Measurements from ENCODE around the gene RPS27A. TPM values are rescaled to one million over a fixed set of nuclear protein-coding genes. Genes with fewer than 3 reads are reported as not detected.
A peak's percentile ranks its signal among the peaks of the same experiment; 100 is the strongest.

Gene RPS27A
- total RNA-seq, 1 donor: 641 TPM

GRCh38 chr2:55229221-55229620, 3.3 kb upstream of the RPS27A start:
- TF ChIP-seq, protein P1, sequence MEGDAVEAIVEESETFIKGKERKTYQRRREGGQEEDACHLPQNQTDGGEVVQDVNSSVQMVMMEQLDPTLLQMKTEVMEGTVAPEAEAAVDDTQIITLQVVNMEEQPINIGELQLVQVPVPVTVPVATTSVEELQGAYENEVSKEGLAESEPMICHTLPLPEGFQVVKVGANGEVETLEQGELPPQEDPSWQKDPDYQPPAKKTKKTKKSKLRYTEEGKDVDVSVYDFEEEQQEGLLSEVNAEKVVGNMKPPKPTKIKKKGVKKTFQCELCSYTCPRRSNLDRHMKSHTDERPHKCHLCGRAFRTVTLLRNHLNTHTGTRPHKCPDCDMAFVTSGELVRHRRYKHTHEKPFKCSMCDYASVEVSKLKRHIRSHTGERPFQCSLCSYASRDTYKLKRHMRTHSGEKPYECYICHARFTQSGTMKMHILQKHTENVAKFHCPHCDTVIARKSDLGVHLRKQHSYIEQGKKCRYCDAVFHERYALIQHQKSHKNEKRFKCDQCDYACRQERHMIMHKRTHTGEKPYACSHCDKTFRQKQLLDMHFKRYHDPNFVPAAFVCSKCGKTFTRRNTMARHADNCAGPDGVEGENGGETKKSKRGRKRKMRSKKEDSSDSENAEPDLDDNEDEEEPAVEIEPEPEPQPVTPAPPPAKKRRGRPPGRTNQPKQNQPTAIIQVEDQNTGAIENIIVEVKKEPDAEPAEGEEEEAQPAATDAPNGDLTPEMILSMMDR (IDR thresholded peaks at IDR 0.05; ENCODE audit: extremely low read depth, low read depth, low read length): no peak
- no peaks in the 10 kb centered on the region for H3K9me3 ChIP-seq (ENCODE audit: low read depth, low read length)
- peaks cover 10% of the 10 kb centered on the region for H3K36me3 ChIP-seq (ENCODE audit: insufficient read depth, low read length)
- peaks cover 21% of the 10 kb centered on the region for H4K20me1 ChIP-seq (ENCODE audit: insufficient read depth, low read length)
- H3K4me2 ChIP-seq (ENCODE audit: insufficient read depth, low read length): no peak overlapping the region
- H3K27me3 ChIP-seq (ENCODE audit: insufficient read depth, low read length): no peaks in the 10 kb centered on the region
- H3K79me2 ChIP-seq (ENCODE audit: insufficient read depth, low read length): peaks cover 69% of the 10 kb centered on the region
- no peak overlapping the region for H3K4me3 ChIP-seq (ENCODE audit: insufficient read depth, low read length)
- no peak overlapping the region for H3K27ac ChIP-seq (ENCODE audit: low read depth, low read length)
- no peak for DNase-seq (ENCODE audit: insufficient read length, low spot score, missing footprints)
- H2AFZ ChIP-seq (ENCODE audit: low read length): no peak overlapping the region
- peaks cover 17% of the 10 kb centered on the region for H3K4me1 ChIP-seq (ENCODE audit: insufficient read depth, low read length)

GRCh38 chr2:55230551-55230950, 1.9 kb upstream of the RPS27A start:
- Histone ChIP-seq H3K27me3 (ENCODE audit: insufficient read depth, low read length) (no peaks in the 10 kb centered on the region), H2AFZ (ENCODE audit: low read length) (no peak overlapping the region), H3K27ac (ENCODE audit: low read depth, low read length) (no peak overlapping the region), H3K4me3 (ENCODE audit: insufficient read depth, low read length) (peak overlapping the region; percentile 6), H4K20me1 (ENCODE audit: insufficient read depth, low read length) (peaks cover 28% of the 10 kb centered on the region), H3K4me1 (ENCODE audit: insufficient read depth, low read length) (peaks cover 29% of the 10 kb centered on the region), H3K79me2 (ENCODE audit: insufficient read depth, low read length) (peaks cover 77% of the 10 kb centered on the region), H3K9me3 (ENCODE audit: low read depth, low read length) (no peaks in the 10 kb centered on the region), H3K4me2 (ENCODE audit: insufficient read depth, low read length) (no peak overlapping the region), H3K36me3 (ENCODE audit: insufficient read depth, low read length) (peaks cover 23% of the 10 kb centered on the region)
- TF ChIP-seq, protein P1 (IDR thresholded peaks at IDR 0.05; ENCODE audit: extremely low read depth, low read depth, low read length): no peak
- no peak for DNase-seq (ENCODE audit: insufficient read length, low spot score, missing footprints)

DNA sequence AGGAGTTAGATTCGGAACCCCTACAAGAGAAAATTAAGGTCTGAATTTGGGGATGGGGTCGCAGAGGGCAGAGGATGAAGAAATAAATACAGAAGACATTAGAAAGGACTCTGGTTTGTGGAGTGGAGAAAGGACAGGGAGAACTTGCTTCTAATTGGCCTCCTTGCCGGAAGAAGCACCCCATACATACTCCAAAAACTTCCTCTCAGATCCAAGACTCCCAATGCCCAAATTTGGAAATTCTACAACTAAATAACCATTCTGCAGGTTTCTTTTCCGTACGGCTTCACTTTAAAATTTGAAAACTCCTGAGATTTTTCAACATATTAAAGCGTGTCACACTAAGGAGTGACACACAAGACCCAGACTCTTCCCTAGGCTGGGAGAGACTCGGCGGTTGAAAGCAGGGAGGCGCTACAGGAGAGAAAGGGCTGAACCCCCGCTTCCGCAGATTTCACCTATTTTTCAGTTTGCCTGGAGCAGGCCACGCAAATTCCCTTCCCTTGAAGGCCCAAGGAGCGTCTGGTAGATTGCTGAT, 873 bp upstream of the RPS27A start:
- Histone ChIP-seq H3K27ac (ENCODE audit: low read depth, low read length) (peak overlapping the region; percentile 99), H3K4me1 (ENCODE audit: insufficient read depth, low read length) (peaks cover 31% of the 10 kb centered on the region), H3K27me3 (ENCODE audit: insufficient read depth, low read length) (no peaks in the 10 kb centered on the region), H3K79me2 (ENCODE audit: insufficient read depth, low read length) (peaks cover 75% of the 10 kb centered on the region), H3K4me2 (ENCODE audit: insufficient read depth, low read length) (peak overlapping the region; percentile 99), H2AFZ (ENCODE audit: low read length) (peak overlapping the region; percentile 98), H3K36me3 (ENCODE audit: insufficient read depth, low read length) (peaks cover 34% of the 10 kb centered on the region), H3K9me3 (ENCODE audit: low read depth, low read length) (no peaks in the 10 kb centered on the region), H3K4me3 (ENCODE audit: insufficient read depth, low read length) (peak overlapping the region; percentile 96), H4K20me1 (ENCODE audit: insufficient read depth, low read length) (peaks cover 29% of the 10 kb centered on the region)
- DNase-seq (ENCODE audit: insufficient read length, low spot score, missing footprints): no peak
- TF ChIP-seq, protein P1 (IDR thresholded peaks at IDR 0.05; ENCODE audit: extremely low read depth, low read depth, low read length): no peak

DNA sequence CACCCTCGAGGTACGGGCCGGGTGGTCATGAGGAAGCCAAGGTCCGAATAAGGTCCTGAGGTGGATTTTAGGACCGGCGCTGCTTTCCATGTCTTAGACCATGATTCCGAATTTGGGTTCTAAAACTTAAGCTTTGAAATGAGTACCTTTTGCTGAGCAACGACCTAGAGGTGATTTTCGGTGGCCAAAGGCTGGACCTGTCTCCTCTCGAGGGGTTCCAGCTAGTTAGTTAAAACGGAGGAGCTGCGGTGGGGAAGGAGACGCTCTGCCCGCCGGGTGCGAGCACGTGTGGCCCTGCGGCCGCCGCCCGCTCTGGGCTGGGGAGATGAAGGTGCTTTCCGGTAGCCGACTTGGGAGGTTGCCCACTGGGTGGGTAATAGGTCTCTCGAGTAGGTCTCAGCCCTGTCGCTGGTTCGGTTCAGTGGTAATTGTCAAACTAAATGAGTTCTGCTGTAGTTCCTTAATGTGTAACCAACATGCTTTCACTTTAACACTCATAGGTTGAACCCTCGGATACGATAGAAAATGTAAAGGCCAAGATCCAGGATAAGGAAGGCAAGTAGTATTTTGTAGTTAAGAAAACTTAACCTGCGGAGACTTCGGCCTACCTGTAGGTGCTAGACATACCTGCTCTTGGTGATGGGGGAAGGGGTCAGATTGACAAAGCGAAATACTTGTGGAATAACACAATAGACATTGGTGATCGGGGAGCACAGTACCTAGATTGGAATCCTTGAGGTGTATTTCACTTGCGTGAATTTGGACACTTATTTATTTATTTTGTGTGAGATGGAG, 572 bp downstream of the RPS27A start:
- Histone ChIP-seq H3K4me1 (ENCODE audit: insufficient read depth, low read length) (peaks cover 31% of the 10 kb centered on the region), H2AFZ (ENCODE audit: low read length) (peak overlapping the region; percentile 98), H3K27ac (ENCODE audit: low read depth, low read length) (peak overlapping the region; percentile 99), H3K9me3 (ENCODE audit: low read depth, low read length) (no peaks in the 10 kb centered on the region), H4K20me1 (ENCODE audit: insufficient read depth, low read length) (peaks cover 21% of the 10 kb centered on the region), H3K27me3 (ENCODE audit: insufficient read depth, low read length) (no peaks in the 10 kb centered on the region), H3K4me3 (ENCODE audit: insufficient read depth, low read length) (peak overlapping the region; percentile 96), H3K36me3 (ENCODE audit: insufficient read depth, low read length) (peaks cover 40% of the 10 kb centered on the region), H3K79me2 (ENCODE audit: insufficient read depth, low read length) (peaks cover 65% of the 10 kb centered on the region), H3K4me2 (ENCODE audit: insufficient read depth, low read length) (peak overlapping the region; percentile 99)
- TF ChIP-seq, protein P1 (IDR thresholded peaks at IDR 0.05; ENCODE audit: extremely low read depth, low read depth, low read length): no peak
- peak; percentile 87 for DNase-seq (ENCODE audit: insufficient read length, low spot score, missing footprints)
